ENCODE results near the gene DHH.
A peak's percentile ranks its signal among the peaks of the same experiment; 100 is the strongest.
"Not testable (repeated sequence)": the region's sequence is repeated elsewhere in the genome, so short reads cannot be mapped to it uniquely, and the experiment has no call there.

The DHH gene

GRCh38 chr12:49094160-49094974 lies at the start of gene DHH:
Gene DHH (minus strand): TSS chr12:49094801. CDS start chr12:49094512, 289 bp downstream.
- DNase-seq (ENCODE audit: low read depth), result no peak

GRCh38 chr12:49144384-49144783 lies 49.8 kb upstream of the DHH start:
- no peak for DNase-seq (ENCODE audit: low read depth)

GRCh38 chr12:49138999-49139398 lies 44.4 kb upstream of the DHH start:
- DNase-seq (ENCODE audit: low read depth), result no peak

- no peak for DNase-seq (ENCODE audit: low read depth)
Observed at GRCh38 chr12:49138587-49138986, 44.0 kb upstream of the DHH start.

GRCh38 chr12:49137476-49137875 lies 42.9 kb upstream of the DHH start:
- DNase-seq (ENCODE audit: low read depth), result no peak

GRCh38 chr12:49136997-49137396 lies 42.4 kb upstream of the DHH start:
- not testable (repeated sequence) for DNase-seq (ENCODE audit: low read depth)

GRCh38 chr12:49133590-49133989 lies 39.0 kb upstream of the DHH start:
- DNase-seq (ENCODE audit: low read depth), result no peak

- DNase-seq (ENCODE audit: low read depth), result no peak
Observed at GRCh38 chr12:49133014-49133413, 38.4 kb upstream of the DHH start.

- no peak for DNase-seq (ENCODE audit: low read depth)
Observed at GRCh38 chr12:49131894-49132461, 37.4 kb upstream of the DHH start.

- no peak for DNase-seq (ENCODE audit: low read depth)
Observed at GRCh38 chr12:49131051-49131893, 36.7 kb upstream of the DHH start, which contains the start of gene TUBA1B. Gene TUBA1B (minus strand): TSS chr12:49131395. CDS start chr12:49131300, 95 bp downstream.

GRCh38 chr12:49130151-49131050 lies 35.8 kb upstream of the DHH start:
- peak; percentile 83 for DNase-seq (ENCODE audit: low read depth)

GRCh38 chr12:49129332-49130150 lies 34.9 kb upstream of the DHH start:
- no peak for DNase-seq (ENCODE audit: low read depth)

- not testable (repeated sequence) for DNase-seq (ENCODE audit: low read depth)
Observed at GRCh38 chr12:49127971-49128370, 33.4 kb upstream of the DHH start.

- DNase-seq (ENCODE audit: low read depth), result no peak
Observed at GRCh38 chr12:49126852-49127763, 32.5 kb upstream of the DHH start.

- no peak for DNase-seq (ENCODE audit: low read depth)
Observed at GRCh38 chr12:49121047-49121696, 26.6 kb upstream of the DHH start.

GRCh38 chr12:49111206-49111605 lies 16.6 kb upstream of the DHH start:
- no peak for DNase-seq (ENCODE audit: low read depth)

- peak; percentile 96 for DNase-seq (ENCODE audit: low read depth)
Observed at GRCh38 chr12:49110464-49111155, 16.0 kb upstream of the DHH start, which contains the start of gene LMBR1L. Gene LMBR1L (minus strand): TSS chr12:49110847. CDS start chr12:49110555, 292 bp downstream.
